ENCODE measurements around the gene CASP9.
"Not testable (repeated sequence)": the region's sequence is repeated elsewhere in the genome, so short reads cannot be mapped to it uniquely, and the experiment has no call there.

CASP9 gene

GRCh38 chr1:15525050-15526020, 1.3 kb upstream of the CASP9 start:
- DNase-seq (ENCODE audit: low read depth): peak; percentile 6

DNA sequence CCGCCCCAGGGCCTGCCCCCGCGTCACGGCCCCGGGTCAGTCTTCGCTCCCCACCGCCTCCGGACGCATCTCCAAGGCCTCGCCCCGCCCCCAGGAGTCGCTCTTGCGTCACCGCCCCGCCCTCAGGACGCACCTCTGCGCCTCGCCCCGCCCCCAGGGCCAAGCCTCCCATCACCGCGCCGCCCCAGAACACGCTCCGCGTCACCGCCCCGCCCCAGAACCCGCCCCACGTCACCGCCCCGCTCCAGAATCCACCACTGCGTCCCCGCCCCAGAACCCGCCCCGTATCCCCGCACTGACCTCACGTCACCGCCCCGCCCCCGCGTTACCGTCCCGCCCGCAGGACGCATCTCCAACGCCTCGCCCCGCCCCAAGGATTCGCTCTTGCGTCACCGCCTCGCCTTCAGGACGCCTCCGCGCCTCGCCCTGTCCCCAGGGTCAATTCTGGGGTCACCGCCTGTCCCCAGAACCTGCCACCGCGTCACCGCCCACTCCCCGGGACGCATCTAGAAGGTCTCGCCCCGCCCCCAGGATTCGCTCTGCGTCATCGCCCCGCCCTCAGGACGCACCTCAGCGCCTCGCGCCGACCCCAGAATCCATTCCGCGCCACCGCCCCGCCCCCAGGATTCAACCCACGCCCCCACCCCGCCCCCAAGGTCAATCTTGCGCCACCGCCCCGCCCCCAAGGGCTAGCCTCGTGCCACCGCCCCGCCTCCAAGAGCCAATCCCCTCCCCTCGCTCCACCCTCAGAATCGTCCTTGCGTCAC, 451 bp upstream of the CASP9 start:
- peak; percentile 98 for DNase-seq (ENCODE audit: low read depth)

DNA sequence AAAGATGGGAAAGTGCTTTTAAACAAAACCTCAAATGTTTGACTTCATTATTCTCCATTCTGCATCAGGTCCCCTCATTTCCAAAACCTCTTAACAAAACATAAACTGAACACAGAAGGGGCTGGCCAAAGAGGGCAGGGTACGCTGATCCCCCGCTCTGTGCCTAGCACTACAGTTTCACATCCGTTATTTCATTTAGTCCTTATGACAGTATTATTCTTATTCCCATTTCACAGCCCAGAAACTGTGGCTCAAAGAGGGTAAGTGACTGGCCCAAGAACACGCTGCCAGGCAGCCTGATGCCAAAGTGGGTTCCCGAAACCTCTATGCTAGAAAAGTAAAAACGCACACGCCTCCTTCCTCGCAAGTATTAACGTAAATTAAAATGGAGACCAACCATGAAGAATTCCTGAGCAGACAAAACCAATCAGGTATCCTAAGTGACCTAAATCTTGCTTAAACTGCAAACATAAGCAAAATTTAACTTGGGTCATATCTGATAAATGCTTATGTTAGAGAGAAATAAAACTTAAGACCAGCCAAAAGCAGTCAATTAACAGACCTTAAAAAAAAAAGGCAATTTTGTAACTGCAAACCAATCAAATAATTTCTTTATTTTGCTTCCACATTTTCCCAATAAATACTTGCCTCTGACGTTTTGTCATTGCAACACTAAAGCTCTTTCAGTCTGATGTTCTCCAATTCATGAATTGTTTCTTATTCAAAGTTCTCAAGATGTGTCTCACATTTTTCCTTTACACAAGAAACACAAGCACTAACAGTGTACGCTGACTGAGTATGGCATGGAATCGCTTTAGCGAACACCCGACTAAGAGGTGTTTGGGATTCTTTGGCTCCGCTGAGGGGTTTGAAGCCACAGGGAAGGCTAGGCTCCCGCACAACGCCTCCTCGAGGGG, 653 bp downstream of the CASP9 start:
- no peak for DNase-seq (ENCODE audit: low read depth)

DNA sequence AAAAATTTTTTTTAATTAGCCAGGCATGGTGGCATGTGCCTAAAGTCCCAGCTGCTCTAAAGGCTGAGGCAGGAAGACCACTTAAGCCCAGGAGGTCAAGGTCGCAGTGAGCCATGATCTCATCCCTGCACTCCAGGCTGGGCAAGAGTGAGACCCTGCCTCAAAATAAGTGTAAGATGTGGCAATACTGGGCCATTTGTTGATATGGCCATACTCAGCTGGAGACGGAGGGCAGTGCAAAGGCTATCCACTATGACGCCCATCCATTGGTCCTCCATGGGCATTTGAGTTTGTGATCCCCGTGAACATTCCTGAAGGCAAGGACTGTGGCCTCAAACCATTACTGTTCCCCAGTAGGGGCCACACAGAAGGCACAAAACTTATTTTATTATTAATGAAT, 1.5 kb downstream of the CASP9 start:
- no peak for DNase-seq (ENCODE audit: low read depth)

- not testable (repeated sequence) for DNase-seq (ENCODE audit: low read depth)
Measured at GRCh38 chr1:15521206-15521906, 2.7 kb downstream of the CASP9 start.

- DNase-seq (ENCODE audit: low read depth): no peak
Measured at GRCh38 chr1:15519625-15520024, 4.4 kb downstream of the CASP9 start.

GRCh38 chr1:15515022-15515663, 8.9 kb downstream of the CASP9 start:
- DNase-seq (ENCODE audit: low read depth): peak; percentile 63

GRCh38 chr1:15514557-15514956, 9.5 kb downstream of the CASP9 start:
- DNase-seq (ENCODE audit: low read depth): not testable (repeated sequence)

- DNase-seq (ENCODE audit: low read depth): no peak
Measured at GRCh38 chr1:15513919-15514318, 10.1 kb downstream of the CASP9 start.

- DNase-seq (ENCODE audit: low read depth): no peak
Measured at GRCh38 chr1:15513192-15513591, 10.8 kb downstream of the CASP9 start.

GRCh38 chr1:15510611-15511405, 13.2 kb downstream of the CASP9 start:
- no peak for DNase-seq (ENCODE audit: low read depth)

GRCh38 chr1:15509586-15509985, 14.4 kb downstream of the CASP9 start:
- DNase-seq (ENCODE audit: low read depth): no peak

- no peak for DNase-seq (ENCODE audit: low read depth)
Measured at GRCh38 chr1:15508700-15509487, 15.1 kb downstream of the CASP9 start.

DNA sequence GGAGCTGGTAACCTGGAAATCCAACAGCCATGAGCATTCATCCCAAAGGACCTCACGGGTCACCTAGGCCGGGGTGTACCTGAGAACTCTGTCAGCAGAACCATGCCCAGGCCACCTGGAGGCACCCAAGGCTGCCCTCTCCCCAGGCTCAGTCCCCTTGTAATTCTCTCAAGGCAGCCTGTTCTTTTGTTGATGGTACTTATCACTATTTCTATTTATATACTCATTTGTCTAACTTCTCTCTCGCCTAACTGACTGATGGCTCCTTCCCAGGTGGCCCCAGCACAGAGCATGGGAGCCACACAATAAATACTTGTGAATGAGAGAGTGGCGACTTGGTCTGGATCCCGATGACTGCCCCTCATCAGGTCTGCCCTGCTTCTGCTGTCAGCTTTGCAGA, 16.7 kb downstream of the CASP9 start:
- no peak for DNase-seq (ENCODE audit: low read depth)

GRCh38 chr1:15506831-15507230, 17.2 kb downstream of the CASP9 start:
- DNase-seq (ENCODE audit: low read depth): no peak

- DNase-seq (ENCODE audit: low read depth): no peak
Measured at GRCh38 chr1:15504436-15504835, 19.6 kb downstream of the CASP9 start.

GRCh38 chr1:15501208-15502032, 22.6 kb downstream of the CASP9 start:
- DNase-seq (ENCODE audit: low read depth): peak; percentile 70

Data from ELR (cell line).